GM21447 (cell line): ENCODE data around the gene MPV17L2.

Source experiments
- ATAC-seq: cut with Tn5 transposase; IDR thresholded peaks from one replicate; pipeline ENCODE4 v1.9.1; 2021; ENCODE audit not compliant: unreplicated experiment

The MPV17L2 gene

GRCh38 chr19:18214779-18215433, 21.9 kb downstream of the MPV17L2 start:
- no peak for ATAC-seq

GRCh38 chr19:18216789-18217188, 23.8 kb downstream of the MPV17L2 start:
- no peak for ATAC-seq

GRCh38 chr19:18218159-18218558, 25.1 kb downstream of the MPV17L2 start:
- no peak for ATAC-seq

GRCh38 chr19:18218600-18218999, 25.6 kb downstream of the MPV17L2 start:
- no peak for ATAC-seq

GRCh38 chr19:18219911-18220631, 27.1 kb downstream of the MPV17L2 start:
- ATAC-seq = no peak

- no peak for ATAC-seq
Observed at GRCh38 chr19:18220632-18221275, 27.7 kb downstream of the MPV17L2 start.

GRCh38 chr19:18221815-18222725, 29.1 kb downstream of the MPV17L2 start:
- no peak for ATAC-seq

GRCh38 chr19:18223860-18224524, 31.0 kb downstream of the MPV17L2 start:
- ATAC-seq = no peak

- ATAC-seq = peak; percentile 80
Observed at GRCh38 chr19:18224525-18225354, 31.7 kb downstream of the MPV17L2 start.

- ATAC-seq = no peak
Observed at GRCh38 chr19:18225355-18225701, 32.3 kb downstream of the MPV17L2 start.

- no peak for ATAC-seq
Observed at GRCh38 chr19:18225702-18226468, 32.9 kb downstream of the MPV17L2 start, which contains the start of gene PDE4C. TSS of gene PDE4C (minus strand) at chr19:18226438. CDS start at chr19:18226415, 23 bp downstream.

GRCh38 chr19:18226956-18227780, 34.1 kb downstream of the MPV17L2 start:
- no peak for ATAC-seq

- ATAC-seq = no peak
Observed at GRCh38 chr19:18227781-18228271, 34.8 kb downstream of the MPV17L2 start.

GRCh38 chr19:18229474-18229873, 36.5 kb downstream of the MPV17L2 start:
- ATAC-seq = no peak

GRCh38 chr19:18229915-18230314, 36.9 kb downstream of the MPV17L2 start:
- ATAC-seq = no peak

GRCh38 chr19:18230941-18231734, 38.1 kb downstream of the MPV17L2 start:
- no peak for ATAC-seq

GRCh38 chr19:18231775-18232174, 38.8 kb downstream of the MPV17L2 start:
- ATAC-seq = no peak
